HG03095 (cell line): ENCODE results near the gene ATP1B1.

Experiments used
- ATAC-seq: cut with Tn5 transposase; IDR thresholded peaks from one replicate; pipeline ENCODE4 v1.9.1; 2021; ENCODE audit warnings: moderate library complexity; ENCODE audit not compliant: unreplicated experiment

ATP1B1 gene

DNA sequence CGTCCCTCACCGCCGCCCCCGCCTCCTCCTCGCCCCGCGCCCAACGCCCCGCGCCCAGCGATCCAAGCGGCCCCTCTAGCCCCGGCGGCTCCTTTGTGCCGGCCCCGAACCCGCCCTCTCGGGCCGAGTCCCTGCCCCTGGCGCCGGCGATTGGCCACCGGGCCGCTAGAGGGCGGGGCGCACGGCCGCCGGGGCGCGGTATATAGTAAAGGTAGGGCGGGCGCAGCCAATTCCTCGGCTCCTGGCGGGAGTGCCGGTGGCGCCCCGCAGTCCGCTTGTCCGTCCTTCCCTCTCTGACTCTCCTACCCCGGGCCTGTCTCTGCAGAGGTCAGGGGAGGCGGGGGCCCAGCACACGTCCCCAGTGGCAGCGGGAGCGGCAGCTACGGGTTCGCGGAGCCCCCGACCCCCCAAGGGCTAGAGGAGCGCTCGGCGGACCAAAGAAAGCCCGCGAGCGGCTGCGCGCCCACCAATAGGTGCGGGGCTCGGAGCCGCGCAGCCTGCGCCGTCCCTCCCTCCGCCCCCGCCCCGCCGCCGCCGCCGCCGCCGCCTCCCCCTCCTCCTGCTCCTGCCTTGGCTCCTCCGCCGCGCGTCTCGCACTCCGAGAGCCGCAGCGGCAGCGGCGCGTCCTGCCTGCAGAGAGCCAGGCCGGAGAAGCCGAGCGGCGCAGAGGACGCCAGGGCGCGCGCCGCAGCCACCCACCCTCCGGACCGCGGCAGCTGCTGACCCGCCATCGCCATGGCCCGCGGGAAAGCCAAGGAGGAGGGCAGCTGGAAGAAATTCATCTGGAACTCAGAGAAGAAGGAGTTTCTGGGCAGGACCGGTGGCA is at the start of gene ATP1B1:
ATP1B1 (plus strand) TSS at position 596 of the 826 bp plus-strand sequence; CDS start at position 736, 140 bp downstream.
- ATAC-seq = peak; percentile 82

GRCh38 chr1:169059421-169059820 is 47.1 kb upstream of the ATP1B1 start:
- ATAC-seq = no peak

GRCh38 chr1:169060043-169060722 is 46.3 kb upstream of the ATP1B1 start:
- no peak for ATAC-seq

- no peak for ATAC-seq
Measured at GRCh38 chr1:169060919-169061639, 45.4 kb upstream of the ATP1B1 start.

DNA sequence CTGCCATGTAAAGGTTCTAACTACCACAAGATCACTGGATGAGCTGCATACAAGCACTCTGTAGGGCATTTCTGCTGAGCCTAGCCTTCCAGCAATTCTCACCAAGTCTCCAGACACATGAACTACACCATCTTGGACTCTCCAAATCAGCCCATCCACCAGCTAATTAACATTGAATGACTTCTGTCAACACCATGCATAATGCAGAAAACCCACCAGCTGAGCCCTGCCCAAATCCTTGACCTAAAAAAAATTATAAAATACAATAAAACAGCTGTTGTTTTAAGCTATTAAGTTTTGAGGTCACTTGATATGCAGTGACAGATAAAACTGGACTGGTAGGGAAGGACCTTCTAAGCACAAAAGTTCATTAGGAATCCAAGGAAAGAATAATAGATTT is 44.3 kb upstream of the ATP1B1 start:
- no peak for ATAC-seq

DNA sequence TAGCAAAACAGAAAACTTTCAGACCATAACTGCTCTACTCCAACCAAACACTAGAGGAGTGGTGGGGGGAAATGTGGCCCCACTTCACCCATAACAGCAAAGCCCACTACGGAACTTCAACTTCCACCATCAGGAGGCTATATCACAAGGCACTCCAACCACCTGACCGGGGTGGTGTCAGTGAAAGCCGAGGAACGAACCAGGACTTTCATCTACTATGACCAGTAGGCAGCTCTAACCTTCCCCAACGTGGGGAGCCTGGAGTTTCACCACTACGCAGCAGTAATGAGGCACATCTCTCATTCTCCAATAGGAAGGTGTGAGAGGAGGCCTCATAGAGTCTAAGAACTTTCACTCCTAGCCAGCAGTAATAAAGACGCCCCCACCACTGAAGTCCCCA is 42.4 kb upstream of the ATP1B1 start:
- ATAC-seq = no peak

DNA sequence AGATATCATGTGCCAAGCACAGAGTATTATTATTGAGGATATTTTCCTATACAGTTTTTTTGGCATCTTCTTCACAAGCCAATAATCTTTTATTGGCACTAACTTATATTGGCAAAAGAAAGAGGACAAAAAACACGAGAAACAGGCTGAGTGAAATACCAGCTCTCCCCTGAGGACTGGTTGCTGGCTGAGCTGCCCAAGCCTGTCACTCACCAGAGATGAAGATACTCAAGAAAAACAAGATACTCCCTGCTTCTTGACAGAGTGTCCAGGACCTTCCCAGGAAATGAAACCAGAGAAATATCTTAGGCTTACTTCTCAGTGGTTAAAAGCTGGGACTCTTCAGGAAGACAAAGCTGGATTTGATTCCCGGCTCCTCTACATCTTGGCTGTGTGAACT is 35.9 kb upstream of the ATP1B1 start:
- ATAC-seq = no peak

DNA sequence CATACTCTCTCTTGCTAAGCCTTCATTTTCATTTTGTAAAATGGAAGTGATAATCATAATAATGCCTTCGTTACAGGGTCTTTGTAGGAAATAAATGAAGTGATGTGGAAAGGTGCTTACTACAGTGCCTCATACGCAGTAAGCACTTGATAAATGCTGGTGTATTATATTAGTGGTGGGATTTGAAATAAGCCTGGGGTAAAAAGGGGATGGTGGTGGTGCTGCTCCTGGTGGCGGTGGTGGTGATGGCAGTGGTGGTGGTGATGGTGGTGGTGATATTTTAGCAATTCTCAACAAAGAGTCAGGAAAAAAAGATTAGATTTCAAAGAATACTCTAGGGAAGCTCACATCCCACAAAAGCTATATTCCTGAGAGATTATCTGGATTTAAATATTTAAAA is 35.5 kb upstream of the ATP1B1 start:
- ATAC-seq = no peak

GRCh38 chr1:169072945-169073725 is 33.4 kb upstream of the ATP1B1 start:
- ATAC-seq = no peak

DNA sequence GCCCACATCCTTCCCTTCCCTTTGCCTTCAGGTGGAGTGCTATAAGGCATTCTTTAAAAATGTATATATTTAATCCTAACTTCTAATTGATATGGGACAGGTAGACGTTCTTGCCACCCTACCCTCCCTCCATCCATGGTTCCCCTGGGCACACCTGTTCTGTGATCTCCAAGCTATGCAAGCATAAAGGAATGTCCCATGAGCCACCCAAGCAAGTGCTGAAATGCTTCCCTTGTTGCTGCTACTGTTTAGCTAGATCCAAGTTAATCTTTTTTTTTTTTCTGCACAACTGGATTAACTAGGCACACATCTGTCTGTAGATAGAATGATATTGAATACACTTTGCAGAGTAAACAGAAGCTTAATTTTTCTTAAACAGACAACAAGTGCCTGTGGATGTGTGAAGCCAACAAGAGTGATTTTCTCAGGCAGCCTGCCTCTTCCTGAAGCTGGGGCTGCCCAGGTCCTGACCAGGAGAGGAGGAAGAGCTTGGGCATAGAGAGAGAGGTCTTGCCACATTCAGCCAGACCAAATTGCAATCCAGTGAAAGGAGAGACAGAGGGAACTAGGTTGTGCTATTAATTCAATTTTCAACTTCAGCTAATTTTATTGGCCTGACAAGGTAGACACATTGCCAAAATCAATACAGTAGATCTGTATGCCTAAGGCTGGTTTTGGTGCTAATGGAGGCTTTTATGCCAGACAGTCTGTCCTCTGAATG is 28.2 kb upstream of the ATP1B1 start:
- no peak for ATAC-seq

GRCh38 chr1:169081503-169082123 is 24.9 kb upstream of the ATP1B1 start:
- ATAC-seq = no peak

DNA sequence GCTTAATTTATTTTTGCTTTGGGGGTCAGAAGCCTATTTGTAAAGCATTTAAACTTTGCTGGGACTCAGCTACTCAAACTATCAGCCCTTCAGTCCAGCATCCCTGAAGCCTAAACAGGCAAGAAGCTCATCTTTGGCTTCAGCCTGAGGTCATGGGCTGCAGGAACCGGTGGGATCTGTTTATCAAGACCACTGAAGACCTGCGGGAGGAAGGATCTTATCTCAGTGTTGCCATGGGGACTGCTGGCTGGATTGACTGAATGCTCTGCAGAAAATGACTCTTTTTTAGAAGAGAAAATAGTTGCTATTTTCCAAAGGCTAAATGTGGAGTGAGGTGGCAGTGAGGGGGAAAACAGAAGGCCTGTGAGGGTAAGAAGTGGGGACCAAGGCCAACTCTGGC is 20.6 kb upstream of the ATP1B1 start:
- ATAC-seq = no peak

DNA sequence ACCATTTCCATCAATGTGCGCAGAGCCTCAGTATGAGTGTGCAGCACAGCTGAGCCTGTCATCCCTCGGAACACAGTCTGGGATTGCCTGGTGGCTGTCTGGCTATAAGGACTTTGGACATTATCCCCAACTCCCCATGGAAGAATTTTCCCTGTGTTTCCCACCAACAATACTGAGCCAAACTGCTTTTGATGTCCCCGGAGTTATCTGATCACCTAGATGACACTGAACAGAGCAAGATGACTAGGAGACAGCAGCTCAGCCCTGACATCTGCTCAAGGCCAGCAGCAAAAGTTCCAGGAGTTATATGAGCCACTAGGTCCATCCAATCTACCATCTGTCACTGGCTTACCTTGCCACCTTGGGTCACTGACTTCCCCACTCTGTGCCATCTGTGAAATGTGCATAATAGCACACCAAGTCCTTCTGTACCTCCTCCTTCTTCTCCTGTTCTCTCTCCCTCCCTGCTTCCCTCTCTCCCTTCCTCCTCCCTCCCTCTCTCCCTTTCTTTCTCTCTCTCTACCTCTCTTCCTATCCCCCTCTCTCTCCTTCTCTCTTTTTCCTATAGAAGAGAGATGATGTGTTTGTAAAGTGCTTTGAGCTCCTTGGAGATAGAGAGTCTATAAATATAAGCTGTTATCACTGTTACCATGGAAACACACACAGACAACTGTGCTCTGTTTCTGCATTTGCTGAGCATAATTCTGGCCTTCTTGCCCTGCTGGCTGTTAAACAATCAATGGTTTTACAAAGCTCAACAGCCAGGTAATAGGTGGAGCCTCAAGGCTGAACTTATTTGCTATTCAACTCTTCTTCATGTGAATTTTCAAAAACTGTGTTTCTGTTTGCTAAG is 19.7 kb upstream of the ATP1B1 start:
- no peak for ATAC-seq

- ATAC-seq = no peak
Measured at GRCh38 chr1:169087876-169088275, 18.6 kb upstream of the ATP1B1 start.

DNA sequence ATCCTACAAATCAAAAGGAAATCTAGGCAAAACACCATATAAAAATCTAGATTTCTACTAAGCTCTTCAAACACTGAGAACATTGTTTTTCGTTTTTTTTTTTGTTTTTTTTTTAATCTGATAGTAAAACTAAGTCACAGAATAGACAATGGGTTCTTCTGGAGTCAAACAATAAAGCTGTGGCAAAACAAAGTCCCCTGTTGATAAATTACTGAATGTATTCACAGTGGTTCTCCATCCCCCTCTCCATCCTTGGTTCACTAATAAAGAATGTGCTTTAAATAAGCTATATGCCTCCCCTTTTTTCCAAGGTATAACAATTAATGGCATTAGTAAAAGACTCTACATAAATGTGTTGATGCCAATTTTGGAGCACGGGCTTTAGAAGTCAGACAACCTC is 16.7 kb upstream of the ATP1B1 start:
- ATAC-seq = no peak

DNA sequence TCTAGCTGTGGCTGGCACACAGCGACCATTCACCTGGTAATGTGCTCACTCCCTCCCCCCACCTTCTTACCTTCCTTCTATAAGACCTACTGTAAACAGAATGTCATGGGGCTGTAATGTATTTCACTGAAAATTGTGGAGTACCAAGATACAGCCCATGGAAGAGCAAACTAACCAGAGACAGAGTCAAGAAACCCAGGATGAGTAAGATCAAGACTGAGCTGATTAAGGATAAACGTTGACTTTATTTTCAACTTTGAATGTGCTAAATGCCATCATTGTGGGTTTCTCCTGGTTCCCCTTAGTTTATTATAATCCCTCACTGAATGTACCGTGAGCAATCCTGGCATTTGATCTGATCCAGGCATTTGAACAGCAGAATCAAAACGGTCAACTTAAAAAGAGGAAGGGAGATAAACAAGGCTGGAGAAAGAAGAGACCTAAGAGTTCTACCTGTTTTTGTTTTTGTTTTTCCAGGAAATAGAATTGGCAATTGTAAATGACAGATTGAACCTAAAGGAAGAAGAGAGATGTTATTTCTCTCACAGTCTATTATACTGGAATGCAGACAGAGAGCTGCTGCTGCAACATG is 16.1 kb upstream of the ATP1B1 start:
- ATAC-seq = no peak

DNA sequence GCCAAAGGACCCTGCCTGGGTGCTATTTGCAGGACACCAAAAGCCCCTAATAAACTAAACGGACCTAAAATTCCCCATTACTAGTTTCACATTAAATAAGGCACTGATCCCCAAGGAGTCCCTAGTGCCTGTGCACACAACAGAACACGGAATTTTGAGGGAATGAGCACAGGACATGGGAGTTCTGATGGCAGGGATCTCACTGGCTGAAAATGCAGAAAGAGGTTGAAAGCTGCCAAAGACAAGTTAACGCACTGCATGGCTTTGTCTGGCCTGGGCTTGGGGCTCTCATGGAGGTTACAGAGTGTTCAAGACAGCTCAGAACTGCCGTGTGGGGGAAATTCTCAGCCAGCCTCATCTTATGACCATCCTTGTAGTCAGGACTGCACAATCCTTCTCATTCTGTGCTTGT is 15.6 kb upstream of the ATP1B1 start:
- peak; percentile 42 for ATAC-seq

DNA sequence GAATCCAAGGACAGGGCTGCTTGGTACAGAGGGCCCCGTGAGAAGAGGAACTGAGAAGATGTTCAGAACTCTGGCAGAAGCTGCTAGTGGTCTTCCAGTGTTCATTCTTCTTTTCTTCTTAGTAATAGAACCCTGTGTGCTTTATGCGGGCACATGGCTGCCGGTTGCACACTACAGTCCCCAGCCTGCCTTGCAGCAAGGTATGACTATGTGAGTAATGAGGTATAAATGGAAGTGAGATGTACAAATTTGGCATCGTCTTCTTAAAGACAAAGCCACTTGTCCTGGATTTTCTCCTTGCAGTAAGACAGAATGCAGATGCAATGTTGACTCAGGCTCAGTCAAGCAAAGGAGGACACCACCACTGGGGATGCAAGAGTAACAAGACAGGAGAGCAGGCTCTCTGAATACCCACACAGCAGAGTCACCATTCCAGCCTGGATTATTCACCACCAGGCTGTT is 15.0 kb upstream of the ATP1B1 start:
- ATAC-seq = peak; percentile 84
